Smooth muscle cell (in vitro differentiated cells): ENCODE measurements around the gene DCAF8L1. TPM values are rescaled to one million over a fixed set of nuclear protein-coding genes. Genes with fewer than 3 reads are reported as not detected.

Experiments used
- DNase-seq: peaks from one replicate; lab custom pipeline; 2025; ENCODE audit not compliant: unreplicated experiment; lab: John Stamatoyannopoulos, UW
- H2AFZ ChIP-seq: fragments of 200-600 bp; sonication (generic); 2 replicates; pipeline ENCODE4 v1.6.0; 2016; ENCODE audit warnings: antibody characterized with exemption, low read depth, mild to moderate bottlenecking
- H3F3A ChIP-seq: fragments of 200-600 bp; sonication (generic); 2 replicates; pipeline ENCODE4 v1.6.0; 2017; ENCODE audit warnings: antibody characterized with exemption, low read depth
- H3K27ac ChIP-seq: fragments of 200-600 bp; sonication (generic); 2 replicates; pipeline ENCODE4 v1.5.1; 2016; ENCODE audit warnings: low read depth, mild to moderate bottlenecking
- H3K27me3 ChIP-seq: fragments of 200-600 bp; sonication (generic); 2 replicates; pipeline ENCODE4 v1.6.1; 2016; ENCODE audit warnings: low read depth, mild to moderate bottlenecking
- H3K36me3 ChIP-seq: fragments of 200-600 bp; sonication (generic); 2 replicates; pipeline ENCODE4 v1.5.1; 2016; ENCODE audit warnings: low read depth
- H3K4me1 ChIP-seq: fragments of 200-600 bp; sonication (generic); 2 replicates; pipeline ENCODE4 v1.5.1; 2016; ENCODE audit warnings: low read depth
- H3K4me2 ChIP-seq: fragments of 200-600 bp; sonication (generic); 2 replicates; pipeline ENCODE4 v1.6.0; 2016; ENCODE audit warnings: mild to moderate bottlenecking
- H3K4me3 ChIP-seq: fragments of 200-600 bp; sonication (generic); 2 replicates; pipeline ENCODE4 v1.5.1; 2016; ENCODE audit warnings: mild to moderate bottlenecking
- H3K79me2 ChIP-seq: fragments of 200-600 bp; sonication (generic); 2 replicates; pipeline ENCODE4 v1.6.0; 2016; ENCODE audit warnings: low read depth, mild to moderate bottlenecking
- H3K9ac ChIP-seq: fragments of 200-600 bp; sonication (generic); 2 replicates; pipeline ENCODE4 v1.6.0; 2016; ENCODE audit warnings: low read depth
- H3K9me3 ChIP-seq: fragments of 200-600 bp; sonication (generic); replicated peaks from 2 replicates; pipeline ENCODE4 v1.5.1; 2016; ENCODE audit warnings: low read depth
- H4K20me1 ChIP-seq: fragments of 200-600 bp; sonication (generic); 2 replicates; pipeline ENCODE4 v1.6.0; 2016; ENCODE audit warnings: low read depth
- CTCF ChIP-seq: fragments of 200-600 bp; sonication (generic); IDR thresholded peaks from 2 replicates; pipeline ENCODE4 v1.5.1; 2017; ENCODE audit warnings: borderline replicate concordance, mild to moderate bottlenecking, antibody characterized with exemption; ENCODE audit not compliant: insufficient read depth, poor library complexity, severe bottlenecking
- WGBS: methylation state at CpG from one replicate; pipeline ENCODE4 v1.1.7; 2016; ENCODE audit warnings: low lambda C conversion rate; 5-methylcytosine and 5-hydroxymethylcytosine counted together
- polyA plus RNA-seq: library from polyadenylated mRNA; unstranded; fragments of >200 nt; fragmentation: Nextera tagmentation; extraction: Ambion mirVana; gene quantifications from 2 replicates; pipeline ENCODE4 v1.2.1, GENCODE V29; 2016
- total RNA-seq: library from RNA; depleted of rRNA; stranded (reverse); fragments of >200 nt; gene quantifications from 2 replicates; pipeline ENCODE4 v1.2.3, GENCODE V29; 2014

Gene DCAF8L1
- total RNA-seq, result not detected in 2 replicates
- polyA plus RNA-seq, result not detected in 2 replicates

GRCh38 chrX:27981349-27981748, at the start of gene DCAF8L1:
DCAF8L1 (minus strand) TSS chrX:27981449; CDS start chrX:27981334, 115 bp downstream.
- 89% methylated on average over 14 of the region's 14 CpGs for WGBS
- no peak within 1 kb of the TSS for H3K4me3 ChIP-seq

GRCh38 chrX:28022371-28022770, 41.1 kb upstream of the DCAF8L1 start:
- H3K79me2 ChIP-seq, result no peaks in the 10 kb centered on the region
- H2AFZ ChIP-seq, result no peak overlapping the region
- DNase-seq, result no peak
- WGBS, result 80% methylated on average over 2 of the region's 2 CpGs
- no peaks in the 10 kb centered on the region for H3K4me1 ChIP-seq
- no peak for TF ChIP-seq CTCF
- H3K9ac ChIP-seq, result no peak overlapping the region
- no peak overlapping the region for H3K4me3 ChIP-seq
- no peaks in the 10 kb centered on the region for H4K20me1 ChIP-seq
- H3K27me3 ChIP-seq, result no peaks in the 10 kb centered on the region
- no peak overlapping the region for H3K27ac ChIP-seq
- no peaks in the 10 kb centered on the region for H3K9me3 ChIP-seq
- no peaks in the 10 kb centered on the region for H3K36me3 ChIP-seq
- H3F3A ChIP-seq, result no peaks in the 10 kb centered on the region
- no peak overlapping the region for H3K4me2 ChIP-seq

More at GRCh38 chrX:27981349-27981748, at the start of gene DCAF8L1:
- no peaks in the 10 kb centered on the region for H4K20me1 ChIP-seq
- no peak for DNase-seq
- no peaks in the 10 kb centered on the region for H3K4me1 ChIP-seq
- H2AFZ ChIP-seq, result no peak within 1 kb of the TSS
- no peak within 1 kb of the TSS for H3K9ac ChIP-seq
- H3K79me2 ChIP-seq, result no peaks in the 10 kb centered on the region
- H3K36me3 ChIP-seq, result no peaks in the 10 kb centered on the region
- no peaks in the 10 kb centered on the region for H3F3A ChIP-seq
- TF ChIP-seq CTCF, result no peak
- H3K27ac ChIP-seq, result no peak within 1 kb of the TSS
- H3K27me3 ChIP-seq, result no peaks in the 10 kb centered on the region
- no peak within 1 kb of the TSS for H3K4me2 ChIP-seq
- H3K9me3 ChIP-seq, result no peaks in the 10 kb centered on the region

GRCh38 chrX:28016823-28017222, 35.6 kb upstream of the DCAF8L1 start:
- no peaks in the 10 kb centered on the region for H3K4me1 ChIP-seq
- H3K9ac ChIP-seq, result no peak overlapping the region
- no peaks in the 10 kb centered on the region for H3K36me3 ChIP-seq
- 77% methylated on average over 1 of the region's 1 CpG for WGBS
- no peak overlapping the region for H3K4me2 ChIP-seq
- no peaks in the 10 kb centered on the region for H3K27me3 ChIP-seq
- no peak for TF ChIP-seq CTCF
- H3K27ac ChIP-seq, result no peak overlapping the region
- H2AFZ ChIP-seq, result no peak overlapping the region
- no peaks in the 10 kb centered on the region for H4K20me1 ChIP-seq
- no peaks in the 10 kb centered on the region for H3F3A ChIP-seq
- DNase-seq, result no peak
- no peaks in the 10 kb centered on the region for H3K9me3 ChIP-seq
- no peaks in the 10 kb centered on the region for H3K79me2 ChIP-seq
- no peak overlapping the region for H3K4me3 ChIP-seq

DNA sequence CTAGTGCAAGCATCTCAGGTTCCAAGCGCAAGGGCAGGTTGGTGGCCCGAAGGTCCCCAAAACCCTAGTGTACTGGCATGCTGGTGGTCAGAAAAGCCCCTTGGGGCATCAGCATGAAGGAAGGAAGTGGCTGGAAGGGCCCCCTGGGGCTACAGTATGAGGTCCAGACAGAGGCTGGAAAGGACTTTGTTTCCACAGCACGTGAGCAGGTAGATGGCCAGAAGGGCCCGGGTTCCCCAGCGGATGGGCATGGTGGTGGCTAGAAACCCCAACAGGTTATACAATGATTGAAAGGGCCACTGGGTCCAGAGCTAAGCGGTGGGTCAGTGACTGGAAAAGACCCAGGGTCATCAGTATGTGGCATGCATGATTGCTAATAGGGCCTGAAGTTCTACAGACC, 34.7 kb upstream of the DCAF8L1 start:
- Histone ChIP-seq H2AFZ (no peak overlapping the region), H4K20me1 (no peaks in the 10 kb centered on the region), H3K4me2 (no peak overlapping the region), H3K9ac (no peak overlapping the region), H3K4me3 (no peak overlapping the region), H3K27me3 (no peaks in the 10 kb centered on the region), H3K79me2 (no peaks in the 10 kb centered on the region), H3K36me3 (no peaks in the 10 kb centered on the region), H3K4me1 (no peaks in the 10 kb centered on the region), H3K27ac (no peak overlapping the region), H3F3A (no peaks in the 10 kb centered on the region), H3K9me3 (no peaks in the 10 kb centered on the region)
- TF ChIP-seq CTCF, result no peak
- no peak for DNase-seq
- 85% methylated on average over 6 of the region's 6 CpGs for WGBS
